Measurements from ENCODE around the gene DLGAP1. TPM values are rescaled to one million over a fixed set of nuclear protein-coding genes. Genes with fewer than 3 reads are reported as not detected.

Gene DLGAP1
- total and polyA plus RNA-seq, 10 of the 15 experiments (the other 5 are each of a cell fraction or from before 2014, with no cell fraction given), result 0.23 to 27.6 (median 1.9) TPM

DNA sequence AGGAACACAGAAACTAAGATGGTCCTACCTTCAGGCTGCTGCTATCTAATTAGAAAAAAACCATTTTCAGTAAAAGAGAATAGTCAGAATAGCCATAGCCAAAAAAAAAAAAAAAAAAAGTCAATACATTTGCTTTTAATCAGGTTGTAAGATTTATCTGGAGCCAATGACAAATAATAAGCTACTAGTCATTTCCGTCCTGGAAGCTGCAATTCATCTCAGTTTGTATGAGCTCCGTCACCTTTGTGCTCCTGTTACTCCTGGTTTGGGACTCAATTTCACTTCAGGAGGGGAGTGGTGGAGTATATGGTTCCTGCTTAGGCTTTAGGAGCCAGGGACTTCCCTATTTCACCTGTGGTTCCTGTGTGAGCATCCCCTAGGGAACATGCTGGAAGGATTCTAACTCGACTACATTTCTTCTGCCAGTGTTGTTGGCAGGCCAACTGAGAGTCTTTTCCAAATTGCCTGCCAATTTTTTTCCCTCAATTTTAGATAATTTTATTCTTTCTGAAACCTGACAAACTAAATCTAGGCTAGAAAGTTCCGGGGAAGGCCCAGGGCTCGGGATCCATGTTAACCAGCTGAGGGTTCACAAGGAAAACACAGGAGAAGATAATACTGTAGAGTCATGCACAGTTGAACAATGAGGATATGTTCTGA, 481.8 kb downstream of the DLGAP1 start:
- H3K27me3 ChIP-seq (replicated peaks in 1 of 2; ENCODE audit: control insufficient read depth in 2 of 2, insufficient read depth in 2 of 2, low read length in 1 of 2), result no peaks in the 10 kb centered on the region
- no peak; the same call in 2 of the 3 replicates for ATAC-seq
- no TSS peak for BruUV-seq (replicated peaks)
- no peaks in the 10 kb centered on the region for H3K36me3 ChIP-seq (ENCODE audit: control insufficient read depth in 2 of 2, insufficient read depth in 2 of 2, low read length in 1 of 2)
- no peak overlapping the region for H3K4me2 ChIP-seq (ENCODE audit: control insufficient read depth, insufficient read depth)
- DNase-seq (ENCODE audit: low read depth, low spot score), result no peak
- no peak overlapping the region for H2AFZ ChIP-seq (ENCODE audit: control insufficient read depth, low read depth, low read length)
- no peak overlapping the region for H3K9ac ChIP-seq (ENCODE audit: control insufficient read depth, insufficient read depth, low read length)
- FAIRE-seq, result no peak
- H3K4me1 ChIP-seq (ENCODE audit: control insufficient read depth, insufficient read depth, low read length), result no peaks in the 10 kb centered on the region
- in situ Hi-C loops (cut with MboI), result no loop called here
- intact Hi-C loops (cut with micrococcal nuclease; ENCODE audit: unreplicated experiment), result no loop called here
- TF ChIP-seq, protein P1, sequence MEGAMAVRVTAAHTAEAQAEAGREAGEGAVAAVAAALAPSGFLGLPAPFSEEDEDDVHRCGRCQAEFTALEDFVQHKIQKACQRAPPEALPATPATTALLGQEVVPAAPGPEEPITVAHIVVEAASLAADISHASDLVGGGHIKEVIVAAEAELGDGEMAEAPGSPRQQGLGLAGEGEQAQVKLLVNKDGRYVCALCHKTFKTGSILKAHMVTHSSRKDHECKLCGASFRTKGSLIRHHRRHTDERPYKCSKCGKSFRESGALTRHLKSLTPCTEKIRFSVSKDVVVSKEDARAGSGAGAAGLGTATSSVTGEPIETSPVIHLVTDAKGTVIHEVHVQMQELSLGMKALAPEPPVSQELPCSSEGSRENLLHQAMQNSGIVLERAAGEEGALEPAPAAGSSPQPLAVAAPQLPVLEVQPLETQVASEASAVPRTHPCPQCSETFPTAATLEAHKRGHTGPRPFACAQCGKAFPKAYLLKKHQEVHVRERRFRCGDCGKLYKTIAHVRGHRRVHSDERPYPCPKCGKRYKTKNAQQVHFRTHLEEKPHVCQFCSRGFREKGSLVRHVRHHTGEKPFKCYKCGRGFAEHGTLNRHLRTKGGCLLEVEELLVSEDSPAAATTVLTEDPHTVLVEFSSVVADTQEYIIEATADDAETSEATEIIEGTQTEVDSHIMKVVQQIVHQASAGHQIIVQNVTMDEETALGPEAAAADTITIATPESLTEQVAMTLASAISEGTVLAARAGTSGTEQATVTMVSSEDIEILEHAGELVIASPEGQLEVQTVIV (IDR thresholded peaks at IDR 0.05; ENCODE audit: borderline replicate concordance, partially characterized antibody), result no peak
- no peak for TF ChIP-seq ZNF207 (IDR thresholded peaks at IDR 0.05; ENCODE audit: borderline replicate concordance)
- no peak for TF ChIP-seq DPF2 (IDR thresholded peaks at IDR 0.05)
- no peak for TF ChIP-seq TARDBP (IDR thresholded peaks at IDR 0.05; ENCODE audit: borderline replicate concordance)
- no peak for TF ChIP-seq SIN3A (IDR thresholded peaks at IDR 0.05; ENCODE audit: low read depth, low read length)
- no peak for TF ChIP-seq ETV6 (conservative IDR thresholded peaks at IDR 0.05 in 1 of 2, IDR thresholded peaks at IDR 0.05 in 1 of 2; ENCODE audit: borderline replicate concordance in 1 of 2, low read depth in 1 of 2)
- TF ChIP-seq, protein P2, sequence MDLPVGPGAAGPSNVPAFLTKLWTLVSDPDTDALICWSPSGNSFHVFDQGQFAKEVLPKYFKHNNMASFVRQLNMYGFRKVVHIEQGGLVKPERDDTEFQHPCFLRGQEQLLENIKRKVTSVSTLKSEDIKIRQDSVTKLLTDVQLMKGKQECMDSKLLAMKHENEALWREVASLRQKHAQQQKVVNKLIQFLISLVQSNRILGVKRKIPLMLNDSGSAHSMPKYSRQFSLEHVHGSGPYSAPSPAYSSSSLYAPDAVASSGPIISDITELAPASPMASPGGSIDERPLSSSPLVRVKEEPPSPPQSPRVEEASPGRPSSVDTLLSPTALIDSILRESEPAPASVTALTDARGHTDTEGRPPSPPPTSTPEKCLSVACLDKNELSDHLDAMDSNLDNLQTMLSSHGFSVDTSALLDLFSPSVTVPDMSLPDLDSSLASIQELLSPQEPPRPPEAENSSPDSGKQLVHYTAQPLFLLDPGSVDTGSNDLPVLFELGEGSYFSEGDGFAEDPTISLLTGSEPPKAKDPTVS (IDR thresholded peaks at IDR 0.05; ENCODE audit: low read depth, low read length), result no peak
- H3K9me3 ChIP-seq (replicated peaks; ENCODE audit: control insufficient read depth, insufficient read depth, low read length), result no peaks in the 10 kb centered on the region
- H3K27ac ChIP-seq (ENCODE audit: control insufficient read depth, insufficient read depth), result no peak overlapping the region
- H4K20me1 ChIP-seq (ENCODE audit: control insufficient read depth, insufficient read depth), result no peaks in the 10 kb centered on the region; the same call in 1 of the 2 replicates
- ChIA-PET POLR2A (interaction anchor here (0.7 to 1.1 kb wide), 4 partner anchors 67 to 1589 kb away, joined by 3 to 4 read pairs (median 4); no protein-coding TSS in a partner anchor), SMC1A (ENCODE audit: uncharacterized antibody, unreplicated experiment) (interaction anchor here (0.9 to 3.4 kb wide), 6 partner anchors 10 to 1086 kb away, joined by 3 to 13 read pairs (median 4); no protein-coding TSS in a partner anchor), CTCF (interaction anchor here (0.5 to 1.1 kb wide), 6 partner anchors 10 to 1097 kb away, joined by 3 to 4 read pairs (median 3); no protein-coding TSS in a partner anchor), RAD21 (ENCODE audit: unreplicated experiment) (interaction anchor here (0.6 to 2.9 kb wide), 6 partner anchors 12 to 936 kb away, joined by 3 to 15 read pairs (median 3); no protein-coding TSS in a partner anchor)
- H3K79me2 ChIP-seq (ENCODE audit: control insufficient read depth, insufficient read depth, low read length), result no peaks in the 10 kb centered on the region
- H3K4me3 ChIP-seq, result no peak overlapping the region
- WGBS (ENCODE audit: insufficient coverage, insufficient replicate concordance, low lambda C conversion rate, missing lambda C conversion rate), result 0% methylated on average over 5 of the region's 5 CpGs
